Neural cell (in vitro differentiated cells): Measurements from ENCODE around the gene ZNF331. TPM values are rescaled to one million over a fixed set of nuclear protein-coding genes. Genes with fewer than 3 reads are reported as not detected.

ENCODE experiments used
- H2AFZ ChIP-seq: fragments of 200-600, 300-800 bp; sonication (generic), shearing (Covaris generic); 2 replicates; pipeline ENCODE4 v1.6.0; 2014; ENCODE audit warnings: low read depth, mild to moderate bottlenecking, antibody characterized with exemption, low read length, moderate library complexity
- H3F3A ChIP-seq: fragments of 200-600 bp; shearing (Covaris generic); 2 replicates; pipeline ENCODE4 v1.6.1; 2016; ENCODE audit warnings: mild to moderate bottlenecking, moderate library complexity, mixed read lengths, antibody characterized with exemption, low read length; ENCODE audit not compliant: insufficient read depth, poor library complexity, severe bottlenecking
- H3K27ac ChIP-seq: fragments of 200-600, 300-800 bp; sonication (generic), shearing (Covaris generic); 2 replicates; pipeline ENCODE4 v1.5.1; 2014; ENCODE audit warnings: mild to moderate bottlenecking, low read length, moderate library complexity
- H3K27me3 ChIP-seq: fragments of 300-800, 200-600 bp; sonication (generic), shearing (Covaris generic); 2 replicates; pipeline ENCODE4 v1.6.0; 2014; ENCODE audit warnings: mild to moderate bottlenecking, low read depth, low read length, moderate library complexity; ENCODE audit not compliant: insufficient read depth
- H3K36me3 ChIP-seq: fragments of 300-800, 200-600 bp; sonication (generic), shearing (Covaris generic); 2 replicates; pipeline ENCODE4 v1.5.1; 2014; ENCODE audit warnings: mild to moderate bottlenecking, antibody characterized with exemption, low read length, moderate library complexity; ENCODE audit not compliant: insufficient read depth
- H3K4me2 ChIP-seq: fragments of 300-800, 200-600 bp; sonication (generic), shearing (Covaris generic); 2 replicates; pipeline ENCODE4 v1.6.0; 2014; ENCODE audit warnings: mild to moderate bottlenecking, low read length
- H3K4me3 ChIP-seq: fragments of 300-800, 200-600 bp; sonication (generic), shearing (Covaris generic); 2 replicates; pipeline ENCODE4 v1.5.1; 2014; ENCODE audit warnings: mild to moderate bottlenecking, low read length, moderate library complexity
- H3K79me2 ChIP-seq: fragments of 200-600 bp; shearing (Covaris generic); replicated peaks from 2 replicates; pipeline ENCODE4 v1.6.0; 2014; ENCODE audit warnings: mild to moderate bottlenecking, low read length, moderate library complexity; ENCODE audit not compliant: insufficient read depth
- H3K9ac ChIP-seq: fragments of 300-800, 200-600 bp; sonication (generic), shearing (Covaris generic); 2 replicates; pipeline ENCODE4 v1.6.1; 2016; ENCODE audit warnings: mild to moderate bottlenecking, low read length, mixed read lengths
- H3K9me2 ChIP-seq: fragments of 200-600 bp; shearing (Covaris generic); 2 replicates; pipeline ENCODE4 v1.6.1; 2016; ENCODE audit warnings: mild to moderate bottlenecking, low read length, mixed read lengths; ENCODE audit not compliant: insufficient read depth
- H3K9me3 ChIP-seq: fragments of 200-600, 300-800 bp; sonication (generic), shearing (Covaris generic); 2 replicates; pipeline ENCODE4 v1.6.1; 2016; ENCODE audit warnings: mild to moderate bottlenecking, mixed run types, low read length, moderate library complexity, mixed read lengths
- H4K20me1 ChIP-seq: fragments of 200-600 bp; shearing (Covaris generic); 2 replicates; pipeline ENCODE4 v1.6.1; 2016; ENCODE audit warnings: mild to moderate bottlenecking, mixed run types; ENCODE audit not compliant: insufficient read depth
- CTCF ChIP-seq: fragments of 450-650 bp; IDR thresholded peaks from 2 replicates; pipeline ENCODE4 v1.5.1; 2014; ENCODE audit warnings: antibody characterized with exemption, mild to moderate bottlenecking, moderate library complexity; ENCODE audit not compliant: poor library complexity, severe bottlenecking
- EP300 ChIP-seq: fragments of 450-650 bp; conservative IDR thresholded peaks from 2 replicates; pipeline ENCODE4 v1.6.1; 2014; ENCODE audit warnings: antibody characterized with exemption, mild to moderate bottlenecking, moderate library complexity; ENCODE audit not compliant: poor library complexity, severe bottlenecking
- EZH2 ChIP-seq: fragments of 200-600, 300-800 bp; shearing (Covaris generic), sonication (generic); IDR thresholded peaks from 2 replicates; pipeline ENCODE4 v1.6.1; 2014; ENCODE audit warnings: antibody characterized with exemption, low read length, borderline replicate concordance, mild to moderate bottlenecking; ENCODE audit not compliant: insufficient read depth, poor library complexity, severe bottlenecking
- MXI1 ChIP-seq: fragments of 450-650 bp; conservative IDR thresholded peaks from 2 replicates; pipeline ENCODE4 v1.6.1; 2014; ENCODE audit warnings: antibody characterized with exemption, mild to moderate bottlenecking; ENCODE audit not compliant: poor library complexity, severe bottlenecking
- POLR2AphosphoS5 ChIP-seq: IDR thresholded peaks from 2 replicates; pipeline ENCODE4 v1.6.1; 2012
- RAD21 ChIP-seq: fragments of 450-650 bp; conservative IDR thresholded peaks from 2 replicates; pipeline ENCODE4 v1.6.1; 2014; ENCODE audit warnings: antibody characterized with exemption, mild to moderate bottlenecking, moderate library complexity
- SMC3 ChIP-seq: fragments of 450-650 bp; conservative IDR thresholded peaks from 2 replicates; pipeline ENCODE4 v1.6.1; 2014; ENCODE audit warnings: antibody characterized with exemption, mild to moderate bottlenecking, moderate library complexity; ENCODE audit not compliant: poor library complexity
- TAF1 ChIP-seq: IDR thresholded peaks from 2 replicates; pipeline ENCODE4 v1.6.1; 2012; ENCODE audit warnings: low read depth
- polyA plus RNA-seq: library from polyadenylated mRNA; depleted of rRNA; stranded (reverse); fragments of >200 nt; gene quantifications from 2 replicates; pipeline ENCODE4 v1.2.3, GENCODE V29; 2014
- TF ChIP-seq, protein P1 (sequence below): IDR thresholded peaks from 2 replicates; pipeline ENCODE4 v1.6.1; 2012; ENCODE audit warnings: borderline replicate concordance

ZNF331 gene
- polyA plus RNA-seq, 1 donor from 2014 or later, result 10.7 TPM

DNA sequence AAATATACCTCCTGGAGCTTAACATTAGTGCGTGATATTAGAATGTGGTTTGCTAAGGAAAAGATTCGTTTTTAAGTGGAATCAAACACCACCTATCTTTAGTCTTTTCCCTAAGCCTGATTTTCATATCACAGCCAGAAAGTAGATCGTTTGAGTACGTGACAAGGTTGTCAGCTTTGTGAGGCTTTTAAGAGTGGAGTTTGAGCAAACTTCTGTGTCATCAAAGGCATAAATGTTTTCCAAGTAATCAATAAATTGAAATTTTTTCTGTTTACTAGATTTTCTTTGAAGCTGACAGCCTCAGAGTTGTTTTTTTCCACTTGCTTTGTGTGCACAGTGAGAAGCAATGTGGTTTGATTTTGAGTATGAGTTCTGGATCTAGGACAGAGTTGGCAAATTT, 6.5 kb upstream of the ZNF331 start:
- Histone ChIP-seq H3K9me2 (no peaks in the 10 kb centered on the region), H2AFZ (no peak overlapping the region), H3F3A (no peaks in the 10 kb centered on the region), H3K9ac (no peak overlapping the region), H3K27ac (no peak overlapping the region), H3K36me3 (no peaks in the 10 kb centered on the region), H3K79me2 (no peaks in the 10 kb centered on the region), H3K9me3 (no peaks in the 10 kb centered on the region), H3K27me3 (no peaks in the 10 kb centered on the region), H3K4me3 (no peak overlapping the region), H3K4me2 (no peak overlapping the region), H4K20me1 (no peaks in the 10 kb centered on the region)
- no peak for TF ChIP-seq TAF1
- no peak for TF ChIP-seq POLR2AphosphoS5
- no peak for TF ChIP-seq SMC3
- no peak for TF ChIP-seq CTCF
- TF ChIP-seq MXI1, result no peak

DNA sequence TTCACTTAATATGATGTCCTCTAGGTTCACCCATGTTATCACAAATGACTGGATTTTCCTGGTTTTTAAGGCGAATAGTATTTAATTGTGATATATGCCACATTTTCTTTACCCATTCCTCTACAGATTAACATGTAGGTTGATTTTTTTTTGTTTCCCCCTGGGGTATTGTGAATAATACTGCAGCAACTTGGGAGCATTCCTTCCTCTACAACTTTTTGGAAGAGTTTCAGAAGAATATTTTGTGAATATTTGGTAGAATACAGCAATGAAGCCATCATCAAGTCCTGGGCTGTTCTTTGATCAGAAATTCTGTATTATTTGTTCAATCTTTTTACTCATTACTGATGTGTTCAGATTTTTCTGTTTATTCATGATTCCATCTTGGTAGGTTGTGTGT, 5.6 kb upstream of the ZNF331 start:
- Histone ChIP-seq H4K20me1 (no peaks in the 10 kb centered on the region), H3K9me2 (no peaks in the 10 kb centered on the region), H3K36me3 (no peaks in the 10 kb centered on the region), H3K79me2 (no peaks in the 10 kb centered on the region), H3K4me2 (no peak overlapping the region), H3K9ac (no peak overlapping the region), H3K27ac (no peak overlapping the region), H2AFZ (no peak overlapping the region), H3K9me3 (no peaks in the 10 kb centered on the region), H3K4me3 (no peak overlapping the region), H3K27me3 (no peaks in the 10 kb centered on the region), H3F3A (no peaks in the 10 kb centered on the region)
- TF ChIP-seq, protein P1, sequence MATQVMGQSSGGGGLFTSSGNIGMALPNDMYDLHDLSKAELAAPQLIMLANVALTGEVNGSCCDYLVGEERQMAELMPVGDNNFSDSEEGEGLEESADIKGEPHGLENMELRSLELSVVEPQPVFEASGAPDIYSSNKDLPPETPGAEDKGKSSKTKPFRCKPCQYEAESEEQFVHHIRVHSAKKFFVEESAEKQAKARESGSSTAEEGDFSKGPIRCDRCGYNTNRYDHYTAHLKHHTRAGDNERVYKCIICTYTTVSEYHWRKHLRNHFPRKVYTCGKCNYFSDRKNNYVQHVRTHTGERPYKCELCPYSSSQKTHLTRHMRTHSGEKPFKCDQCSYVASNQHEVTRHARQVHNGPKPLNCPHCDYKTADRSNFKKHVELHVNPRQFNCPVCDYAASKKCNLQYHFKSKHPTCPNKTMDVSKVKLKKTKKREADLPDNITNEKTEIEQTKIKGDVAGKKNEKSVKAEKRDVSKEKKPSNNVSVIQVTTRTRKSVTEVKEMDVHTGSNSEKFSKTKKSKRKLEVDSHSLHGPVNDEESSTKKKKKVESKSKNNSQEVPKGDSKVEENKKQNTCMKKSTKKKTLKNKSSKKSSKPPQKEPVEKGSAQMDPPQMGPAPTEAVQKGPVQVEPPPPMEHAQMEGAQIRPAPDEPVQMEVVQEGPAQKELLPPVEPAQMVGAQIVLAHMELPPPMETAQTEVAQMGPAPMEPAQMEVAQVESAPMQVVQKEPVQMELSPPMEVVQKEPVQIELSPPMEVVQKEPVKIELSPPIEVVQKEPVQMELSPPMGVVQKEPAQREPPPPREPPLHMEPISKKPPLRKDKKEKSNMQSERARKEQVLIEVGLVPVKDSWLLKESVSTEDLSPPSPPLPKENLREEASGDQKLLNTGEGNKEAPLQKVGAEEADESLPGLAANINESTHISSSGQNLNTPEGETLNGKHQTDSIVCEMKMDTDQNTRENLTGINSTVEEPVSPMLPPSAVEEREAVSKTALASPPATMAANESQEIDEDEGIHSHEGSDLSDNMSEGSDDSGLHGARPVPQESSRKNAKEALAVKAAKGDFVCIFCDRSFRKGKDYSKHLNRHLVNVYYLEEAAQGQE, result no peak
- no peak for TF ChIP-seq RAD21
- TF ChIP-seq POLR2AphosphoS5, result no peak
- TF ChIP-seq MXI1, result no peak
- no peak for TF ChIP-seq SMC3
- TF ChIP-seq EP300, result no peak
- TF ChIP-seq CTCF, result no peak
- no peak for TF ChIP-seq TAF1
- no peak for TF ChIP-seq EZH2
